Raji (cell line): ENCODE data around the gene UBASH3B.

Source experiments
- POLR2A ChIP-seq: IDR thresholded peaks from 2 replicates; pipeline ENCODE4 v1.6.1; 2011; ENCODE audit warnings: low read depth, low read length, control low read depth; ENCODE audit not compliant: insufficient read depth

The UBASH3B gene

DNA sequence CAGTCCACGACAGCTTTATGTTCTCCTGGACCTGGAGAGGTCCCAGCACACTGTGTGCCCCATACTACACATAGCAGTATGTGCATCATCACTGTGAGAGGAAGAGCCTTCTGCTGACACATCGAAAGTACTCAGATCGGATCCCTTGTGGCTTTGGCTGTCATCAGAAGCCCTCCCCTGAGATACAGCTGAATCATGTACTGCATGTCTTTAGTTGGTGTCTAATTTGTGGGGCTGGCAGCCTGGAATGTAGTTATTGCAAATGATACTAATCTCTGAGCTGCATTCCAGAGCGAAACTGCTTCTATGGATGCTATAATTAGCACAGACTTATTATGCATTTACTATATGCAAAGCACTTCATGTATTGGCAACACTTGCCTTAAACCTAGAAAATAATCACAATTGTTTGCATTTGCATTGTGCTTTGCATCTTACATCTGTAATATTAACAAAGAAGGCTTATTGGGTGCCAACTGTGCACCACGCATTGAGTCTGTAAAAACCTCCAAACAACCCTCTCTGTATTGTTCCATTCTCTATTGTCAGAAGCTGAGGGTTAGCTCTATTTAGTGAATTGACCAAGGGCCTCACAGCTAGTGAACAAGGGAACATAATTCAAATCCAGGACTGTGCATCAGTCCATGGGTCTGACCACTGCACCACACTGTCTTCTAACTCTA lies 93.6 kb downstream of the UBASH3B start:
- no peak for TF ChIP-seq POLR2A

DNA sequence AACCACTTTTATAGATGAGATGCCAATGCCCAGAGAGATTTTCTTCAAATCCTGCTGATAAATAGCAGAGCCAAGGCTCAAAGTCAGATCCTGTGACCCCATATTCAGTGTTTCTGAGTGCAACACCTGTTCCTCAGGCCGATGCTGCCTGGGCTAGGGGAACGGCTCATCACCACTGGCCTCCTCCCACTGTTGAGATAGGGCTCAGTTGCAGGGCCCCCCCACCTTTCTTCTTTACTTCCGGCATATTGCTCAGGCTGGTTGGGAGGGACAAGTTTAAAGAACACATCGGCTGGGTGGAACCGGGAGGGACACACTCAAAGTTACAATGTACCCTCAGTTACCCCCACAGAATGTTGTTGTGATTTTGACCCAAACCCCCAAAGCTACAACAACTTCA lies 94.5 kb downstream of the UBASH3B start:
- TF ChIP-seq POLR2A: no peak

GRCh38 chr11:122751292-122752070 lies 96.0 kb downstream of the UBASH3B start:
- TF ChIP-seq POLR2A: no peak

GRCh38 chr11:122754028-122754427 lies 98.5 kb downstream of the UBASH3B start:
- TF ChIP-seq POLR2A: no peak

DNA sequence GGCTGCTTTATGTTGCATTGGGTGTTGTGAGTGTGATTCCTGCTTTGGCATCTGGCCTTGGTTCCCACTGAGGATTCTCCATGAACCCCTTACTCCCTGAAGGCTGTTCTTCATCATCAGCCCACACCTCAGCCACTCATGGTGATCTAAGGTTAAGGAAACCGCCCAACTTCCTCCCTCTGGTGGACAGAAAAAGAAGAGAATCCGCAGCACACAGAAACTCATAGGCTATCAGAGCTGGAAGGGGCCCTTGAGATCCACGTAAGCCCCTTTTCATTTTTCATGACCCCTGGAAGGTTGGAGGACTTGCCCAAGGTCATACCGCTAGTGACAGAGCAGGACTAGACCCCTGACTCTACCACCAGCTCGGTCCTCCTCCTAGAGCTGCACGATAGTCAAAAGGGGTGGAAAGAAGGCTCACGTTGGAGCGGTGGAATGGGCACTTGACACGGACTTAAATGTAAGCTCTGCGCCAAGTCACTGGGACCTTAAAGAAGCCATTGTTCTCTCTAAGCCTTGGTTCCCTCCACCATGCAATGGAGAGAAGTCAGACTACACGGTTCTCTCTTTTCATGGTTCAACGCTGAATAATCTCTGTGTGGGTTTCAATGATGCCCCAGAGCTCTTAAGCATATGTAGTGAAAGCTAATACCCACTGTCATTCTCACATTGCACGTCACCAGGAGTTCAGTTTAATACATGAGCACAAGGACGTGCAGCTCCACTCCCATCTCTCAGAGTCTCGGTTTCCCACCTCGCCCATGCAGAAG lies 99.2 kb downstream of the UBASH3B start:
- no peak for TF ChIP-seq POLR2A

DNA sequence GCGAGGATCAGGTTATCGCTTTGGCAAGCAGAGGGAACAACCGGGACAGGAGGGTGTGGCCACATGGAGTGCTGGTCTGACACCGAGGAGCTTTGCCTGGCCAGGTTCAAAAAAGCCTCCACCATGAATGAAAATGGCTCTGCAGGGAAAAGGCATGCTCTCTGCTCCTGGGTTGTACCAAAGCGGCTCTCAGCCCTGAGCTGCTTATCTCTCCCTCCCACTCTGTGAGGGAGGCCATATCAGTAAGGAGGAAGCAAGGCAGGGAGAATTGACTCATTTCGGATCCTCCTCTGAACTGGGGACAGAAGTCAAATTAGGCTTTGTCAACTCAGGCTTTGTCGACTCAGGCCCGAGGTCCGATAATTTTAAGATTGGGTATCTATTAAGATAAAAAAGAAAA lies 99.9 kb downstream of the UBASH3B start:
- TF ChIP-seq POLR2A: no peak

GRCh38 chr11:122755941-122756340 lies 100.4 kb downstream of the UBASH3B start:
- no peak for TF ChIP-seq POLR2A

- no peak for TF ChIP-seq POLR2A
Observed at GRCh38 chr11:122756417-122756816, 100.9 kb downstream of the UBASH3B start.

DNA sequence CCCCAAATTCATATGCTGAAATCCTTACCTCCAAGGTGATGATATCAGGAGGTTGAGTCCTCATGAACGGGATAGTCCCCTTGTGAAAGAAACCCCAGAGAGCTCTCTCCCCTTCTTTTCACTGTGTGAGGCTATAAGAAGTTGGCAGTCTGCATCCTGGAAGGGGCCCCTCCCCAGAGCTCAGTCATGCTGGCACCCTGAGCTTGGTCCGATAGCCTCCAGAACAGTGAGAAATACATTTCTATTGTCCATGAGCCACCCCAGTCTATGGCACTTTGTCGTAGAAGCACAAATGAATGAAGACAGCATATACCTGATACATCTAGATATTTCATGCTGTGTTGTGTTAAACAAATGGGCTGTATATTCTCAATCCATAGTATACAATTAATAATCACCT lies 101.7 kb downstream of the UBASH3B start:
- no peak for TF ChIP-seq POLR2A

DNA sequence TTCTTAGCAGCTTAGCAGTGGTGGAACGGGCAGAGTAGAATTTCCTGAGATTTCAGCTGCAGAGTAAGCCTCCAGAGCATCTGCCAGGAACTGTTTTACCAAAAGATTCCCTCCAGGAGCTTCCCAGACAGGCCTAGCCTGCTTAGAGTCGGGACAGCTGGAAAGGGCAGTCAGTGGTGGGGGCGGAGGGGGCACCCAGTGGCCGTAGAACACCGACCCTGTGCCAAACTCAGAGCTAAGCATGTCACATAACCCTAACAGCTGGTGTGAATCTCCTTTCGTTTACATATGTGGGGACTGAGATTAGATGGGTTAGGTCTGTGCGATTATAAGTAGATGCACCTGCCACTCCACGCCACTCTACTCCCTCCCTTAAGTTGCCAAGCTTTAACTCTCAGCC lies 102.8 kb downstream of the UBASH3B start:
- no peak for TF ChIP-seq POLR2A

DNA sequence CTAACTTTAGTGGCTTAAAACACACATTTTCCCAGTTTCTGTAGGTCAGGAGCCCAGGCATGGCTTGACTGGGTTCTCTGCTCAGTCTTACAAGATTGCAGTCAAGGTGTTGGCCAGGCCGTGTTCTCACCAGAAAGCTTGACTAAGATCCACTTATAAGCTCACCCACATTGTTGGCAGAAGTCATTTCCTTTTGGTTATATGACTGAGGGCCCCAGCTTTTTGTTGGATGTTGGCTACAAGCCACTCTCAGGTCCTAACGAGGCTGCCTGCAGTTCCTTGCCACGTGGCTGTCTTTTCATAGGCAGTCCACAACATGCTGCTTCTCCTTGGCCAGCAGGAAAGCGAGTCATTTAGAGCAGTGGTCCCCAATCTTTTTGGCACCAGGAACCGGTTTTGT lies 103.5 kb downstream of the UBASH3B start:
- TF ChIP-seq POLR2A: no peak

- TF ChIP-seq POLR2A: no peak
Observed at GRCh38 chr11:122763108-122763507, 107.6 kb downstream of the UBASH3B start.

DNA sequence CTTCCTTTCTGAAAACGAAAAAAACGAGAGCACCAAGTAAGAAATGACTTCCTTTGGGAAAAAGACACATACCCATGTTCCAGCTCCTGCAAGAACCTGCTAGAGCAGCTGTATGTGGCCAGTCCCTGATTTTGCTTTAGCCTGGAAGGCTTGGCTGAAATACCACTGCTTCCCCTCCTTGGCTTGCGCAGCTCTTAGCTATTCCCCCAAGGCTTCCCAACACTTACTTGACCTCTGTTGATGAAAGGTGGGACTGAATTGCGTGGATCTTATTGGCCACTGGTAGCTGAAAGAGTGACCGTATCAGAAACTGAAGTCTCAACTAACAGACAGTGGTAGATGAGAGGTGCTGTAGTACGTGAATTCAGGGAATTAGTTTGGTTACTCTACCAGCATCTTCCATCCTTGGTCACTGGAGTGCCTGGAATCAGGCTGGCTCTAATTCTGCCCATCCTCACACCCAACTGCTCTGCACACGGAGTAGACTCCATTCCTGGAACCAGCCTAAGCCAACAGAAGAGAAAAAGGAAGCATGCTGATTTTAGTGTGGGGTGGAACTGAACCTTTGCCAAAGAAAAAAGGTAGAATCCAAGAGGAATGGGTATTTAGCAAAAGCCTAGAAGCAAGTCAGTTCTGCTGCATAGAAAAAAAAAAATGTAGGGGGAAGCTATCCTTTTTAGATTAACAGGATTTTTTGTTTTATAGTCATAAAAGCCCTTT lies 109.0 kb downstream of the UBASH3B start:
- TF ChIP-seq POLR2A: no peak

GRCh38 chr11:122765487-122766131 lies 110.1 kb downstream of the UBASH3B start:
- TF ChIP-seq POLR2A: no peak

DNA sequence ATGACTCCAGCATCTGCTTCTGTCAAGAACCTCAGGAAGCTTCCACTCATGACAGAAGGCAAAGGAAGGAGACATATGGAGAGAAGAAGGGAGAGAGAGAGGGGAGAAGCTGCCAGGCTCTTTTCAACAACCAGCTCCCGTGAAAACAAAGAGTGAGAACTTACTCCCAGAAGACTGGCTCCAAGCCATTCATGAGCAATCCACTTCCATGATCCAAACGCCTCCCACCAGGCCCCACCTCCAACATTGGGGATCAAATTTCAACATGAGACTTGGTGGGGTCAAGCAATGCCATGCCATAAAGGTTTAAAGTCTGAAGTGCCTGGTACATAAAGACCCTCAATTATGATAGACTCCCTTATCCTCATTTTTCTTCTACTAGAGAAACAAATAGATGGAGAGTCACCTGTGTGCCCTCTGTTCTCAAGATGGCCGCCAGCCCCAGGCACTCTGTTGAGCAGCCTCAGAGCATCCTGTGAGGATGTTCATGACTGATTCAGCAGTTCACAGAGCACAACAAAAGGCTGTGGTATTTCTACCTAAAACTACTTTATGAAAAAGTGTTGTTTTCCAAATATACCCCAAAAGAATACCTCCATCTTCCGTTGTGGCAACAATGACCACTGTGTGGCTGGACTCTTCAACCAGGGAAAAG lies 113.7 kb downstream of the UBASH3B start:
- TF ChIP-seq POLR2A: no peak

- no peak for TF ChIP-seq POLR2A
Observed at GRCh38 chr11:122772945-122773344, 117.4 kb downstream of the UBASH3B start.
